Measurements from ENCODE around the gene ZNF554.
A peak's percentile ranks its signal among the peaks of the same experiment; 100 is the strongest.

ZNF554 gene

DNA sequence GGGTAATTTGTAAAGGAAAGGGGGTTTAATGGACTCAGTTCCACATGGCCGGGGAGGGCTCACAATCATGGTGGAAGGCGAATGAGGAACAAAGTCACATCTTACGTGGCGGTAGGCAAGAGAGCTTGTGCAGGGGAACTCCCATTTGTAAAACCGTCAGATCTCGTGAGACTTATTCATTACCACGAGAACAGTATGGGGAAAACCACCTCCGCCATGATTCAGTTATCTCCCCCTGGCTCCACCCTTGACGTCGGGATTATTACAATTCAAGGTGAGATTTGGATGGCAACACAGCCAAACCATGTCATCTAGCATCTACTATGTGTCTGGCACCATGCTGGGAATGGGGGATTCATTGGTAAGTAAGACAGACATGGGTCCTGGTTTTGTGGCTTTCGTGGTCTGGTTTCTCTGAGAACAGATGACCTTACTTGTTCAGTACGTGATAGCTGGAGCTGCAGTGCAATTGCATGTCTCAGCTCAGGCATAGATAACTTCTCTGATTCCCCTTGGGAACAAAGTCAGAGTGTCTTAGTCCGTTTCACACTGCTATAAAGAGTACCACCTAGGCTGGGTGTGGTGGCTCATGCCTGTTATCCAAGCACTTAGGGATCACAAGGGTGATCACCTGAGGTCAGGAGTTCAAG lies 8.3 kb downstream of the ZNF554 start:
- no peak for DNase-seq (ENCODE audit: low spot score)

GRCh38 chr19:2834294-2834871 lies 14.7 kb downstream of the ZNF554 start:
- no peak for DNase-seq (ENCODE audit: low spot score)

DNA sequence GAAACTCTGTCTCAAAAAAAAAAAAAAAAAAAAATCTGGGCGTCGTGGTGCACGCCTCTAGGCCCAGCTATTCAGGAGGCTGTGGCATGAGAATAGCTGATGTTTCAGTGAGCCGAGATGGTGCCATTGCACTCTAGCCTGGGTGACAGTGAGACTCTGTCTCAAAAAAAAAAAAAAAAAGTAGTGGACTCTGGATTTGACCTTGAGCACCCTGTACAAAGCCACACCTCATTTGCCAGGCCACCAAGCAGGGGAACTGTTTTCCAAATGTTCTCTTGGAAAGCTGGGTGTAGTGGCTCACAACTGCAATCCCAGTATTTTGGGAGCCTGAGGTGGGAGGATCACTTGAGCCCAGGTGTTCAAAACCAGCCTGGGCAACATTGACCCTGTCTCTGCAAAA lies 17.8 kb downstream of the ZNF554 start:
- no peak for DNase-seq (ENCODE audit: low spot score)

- peak; percentile 97 for DNase-seq (ENCODE audit: low spot score)
Measured at GRCh38 chr19:2840794-2841791, 21.4 kb downstream of the ZNF554 start, which contains the start of gene ZNF555. TSS of gene ZNF555 (plus strand) at chr19:2841475. CDS start at chr19:2841573, 98 bp downstream.

DNA sequence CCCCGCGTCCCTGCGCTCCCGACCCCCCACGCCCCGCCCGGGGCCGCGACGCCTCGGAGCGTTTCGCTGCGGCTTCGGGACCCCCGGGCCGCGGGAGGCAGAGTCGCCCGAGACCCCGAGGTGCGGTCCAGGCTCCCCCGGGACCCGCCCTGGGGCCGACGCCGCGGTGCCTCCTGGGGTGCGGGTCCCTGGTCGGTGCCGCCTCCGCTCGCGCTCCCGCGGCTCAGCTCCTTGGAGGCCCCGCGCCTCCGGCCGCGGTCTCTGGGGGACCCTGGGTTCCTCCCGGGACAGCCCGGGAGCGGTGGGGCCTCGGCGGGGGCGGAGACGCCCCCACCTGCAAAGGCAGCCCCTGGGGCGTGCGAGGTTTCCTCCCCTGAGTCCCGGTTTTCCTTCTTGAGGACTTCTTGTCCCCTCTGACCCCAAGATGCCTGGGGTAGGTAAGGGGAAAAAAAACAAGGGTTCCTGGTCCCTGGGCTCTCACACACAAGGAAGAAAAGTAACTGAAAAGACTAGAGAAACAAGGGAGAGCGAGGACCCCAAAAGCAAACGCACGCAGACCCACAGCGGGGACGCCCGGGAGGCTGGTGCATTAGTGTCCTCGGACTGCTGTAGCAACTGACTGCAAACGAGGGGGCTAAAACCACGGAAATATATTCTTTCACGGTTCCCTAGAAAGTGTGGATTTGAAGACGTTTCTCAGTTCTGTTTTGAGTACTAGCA lies 22.3 kb downstream of the ZNF554 start:
- no peak for DNase-seq (ENCODE audit: low spot score)

DNA sequence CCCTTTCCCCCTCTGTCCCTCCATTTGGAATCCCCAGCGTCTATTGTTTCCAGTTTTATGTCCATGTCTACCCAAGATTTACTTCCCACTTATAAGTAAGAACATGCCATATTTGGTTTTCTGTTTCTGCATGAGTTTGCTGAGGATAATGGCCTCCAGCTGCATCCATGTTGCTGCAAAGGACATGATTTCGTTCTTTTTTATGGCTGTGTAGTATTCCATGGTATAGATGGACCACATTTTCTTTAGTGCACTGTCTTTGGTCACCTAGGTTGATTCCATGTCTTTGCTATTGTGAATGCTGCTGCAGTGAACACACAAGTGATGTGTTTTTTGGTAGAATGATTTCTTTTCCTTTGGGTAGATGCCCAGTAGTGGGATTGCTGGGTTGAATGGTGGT lies 25.4 kb downstream of the ZNF554 start:
- DNase-seq (ENCODE audit: low spot score) = no peak

DNA sequence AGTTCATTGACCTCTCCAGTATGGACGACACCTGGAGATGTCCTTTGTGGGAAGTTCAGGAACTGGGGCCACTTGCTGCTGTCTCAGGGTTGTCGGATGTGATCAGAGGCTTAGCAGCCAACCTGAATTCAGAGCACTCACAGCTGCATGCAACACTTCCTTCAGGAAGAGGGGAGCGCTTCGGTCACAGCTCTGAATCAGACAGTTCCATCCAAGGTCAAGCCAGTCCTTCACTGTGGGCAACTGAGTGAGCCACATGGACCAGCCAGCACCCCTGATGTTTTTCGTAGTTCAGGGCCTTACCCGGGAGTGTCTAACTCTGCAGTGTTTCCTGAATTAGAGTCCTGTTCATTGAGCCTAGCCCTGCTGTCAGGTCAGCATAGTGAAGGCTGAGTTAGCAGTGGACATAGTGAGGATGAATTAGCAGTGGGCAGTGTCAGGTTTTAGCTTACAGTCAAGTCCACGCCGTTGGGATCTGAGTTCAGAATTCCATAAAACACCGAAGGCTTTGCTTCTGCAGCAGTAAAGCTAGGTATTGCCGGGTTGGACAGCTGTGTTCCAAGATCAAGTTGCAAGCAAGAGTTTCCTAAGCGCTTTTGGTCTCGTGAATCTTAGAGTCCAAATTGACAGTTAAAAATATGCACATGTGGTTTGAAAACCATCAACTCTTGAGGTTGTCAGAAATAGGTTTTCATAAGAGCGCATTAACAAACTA lies 26.7 kb downstream of the ZNF554 start:
- no peak for DNase-seq (ENCODE audit: low spot score)

DNA sequence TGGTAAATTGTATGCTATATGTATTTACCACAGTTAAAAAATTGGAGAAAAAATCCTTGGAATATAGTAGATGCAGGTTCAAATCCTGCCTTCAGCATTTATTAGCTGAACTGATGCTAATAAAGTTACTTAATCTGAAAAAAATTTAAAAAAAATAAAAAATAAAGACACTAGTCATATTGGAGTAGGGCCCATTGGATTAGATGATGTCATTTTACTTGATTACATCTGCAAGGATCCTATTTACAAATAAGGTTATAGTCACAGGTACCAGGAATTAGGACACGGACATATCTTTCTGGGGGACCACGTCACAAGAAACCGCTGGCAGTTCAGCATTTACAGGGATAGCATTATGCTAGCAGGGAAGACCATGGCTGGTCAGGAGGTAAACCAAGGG lies 27.8 kb downstream of the ZNF554 start:
- no peak for DNase-seq (ENCODE audit: low spot score)

DNA sequence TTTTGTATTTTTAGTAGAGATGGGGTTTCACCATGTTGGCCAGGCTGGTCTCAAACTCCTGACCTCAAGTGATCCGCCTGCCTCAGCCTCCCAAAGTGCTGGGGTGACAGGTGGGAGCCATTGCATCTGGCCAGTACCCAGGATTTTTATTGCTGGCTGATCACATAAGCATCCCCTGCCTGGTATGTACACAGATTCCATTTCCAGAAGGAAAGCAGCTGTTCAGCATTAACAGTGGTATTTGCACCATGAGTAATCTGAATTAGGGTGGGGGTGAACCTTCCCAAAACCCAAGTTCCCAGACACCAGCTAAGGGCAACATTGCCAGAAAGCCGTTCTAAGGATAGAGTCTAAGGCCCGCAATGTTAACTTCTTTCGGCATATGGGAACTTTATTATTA lies 28.9 kb downstream of the ZNF554 start:
- no peak for DNase-seq (ENCODE audit: low spot score)

GRCh38 chr19:2850256-2850925 lies 30.7 kb downstream of the ZNF554 start:
- no peak for DNase-seq (ENCODE audit: low spot score)

- DNase-seq (ENCODE audit: low spot score) = no peak
Measured at GRCh38 chr19:2852598-2852997, 32.9 kb downstream of the ZNF554 start.

GRCh38 chr19:2853015-2853606 lies 33.4 kb downstream of the ZNF554 start:
- DNase-seq (ENCODE audit: low spot score) = no peak

GRCh38 chr19:2854849-2855248 lies 35.2 kb downstream of the ZNF554 start:
- DNase-seq (ENCODE audit: low spot score) = no peak

DNA sequence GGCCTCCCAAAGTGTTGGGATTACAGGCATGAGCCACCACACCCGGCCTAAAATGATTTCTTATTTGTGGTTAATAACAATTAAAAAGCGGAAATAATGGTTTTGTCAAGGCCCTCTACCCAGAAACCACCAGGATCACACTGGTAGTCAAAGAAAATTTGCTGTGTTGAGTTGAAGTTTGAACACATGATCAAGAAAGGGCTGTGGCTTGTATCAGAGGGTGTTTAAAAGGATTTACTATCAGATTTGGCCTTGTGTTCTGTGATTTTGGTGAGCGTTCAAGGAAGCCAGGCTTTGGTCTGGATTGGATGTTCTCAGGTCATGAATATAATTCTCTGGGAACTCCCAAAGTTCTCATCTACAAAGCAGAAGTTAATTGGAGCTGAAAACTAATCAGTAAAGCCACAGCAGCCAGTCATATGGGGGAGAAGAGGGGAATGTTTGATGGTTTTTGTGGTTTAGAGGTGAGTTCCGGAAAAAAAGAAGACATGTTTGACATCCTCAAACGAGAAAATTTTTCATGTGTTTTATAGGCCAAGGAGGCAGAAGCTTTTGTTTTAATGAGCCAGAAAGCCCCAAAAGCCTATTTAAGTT lies 36.9 kb downstream of the ZNF554 start:
- no peak for DNase-seq (ENCODE audit: low spot score)

GRCh38 chr19:2858864-2859263 lies 39.2 kb downstream of the ZNF554 start:
- DNase-seq (ENCODE audit: low spot score) = no peak

GRCh38 chr19:2863816-2864215 lies 44.1 kb downstream of the ZNF554 start:
- no peak for DNase-seq (ENCODE audit: low spot score)

GRCh38 chr19:2865334-2866100 lies 45.8 kb downstream of the ZNF554 start:
- DNase-seq (ENCODE audit: low spot score) = no peak

- no peak for DNase-seq (ENCODE audit: low spot score)
Measured at GRCh38 chr19:2866495-2867024, 46.9 kb downstream of the ZNF554 start.
